GM23338 (cell line): Measurements from ENCODE around the gene CAMTA1. TPM values are rescaled to one million over a fixed set of nuclear protein-coding genes. Genes with fewer than 3 reads are reported as not detected.
"Not testable (repeated sequence)": the region's sequence is repeated elsewhere in the genome, so short reads cannot be mapped to it uniquely, and the experiment has no call there.

Experiments used
- ATAC-seq: fragments of 200-7000 bp; cut with Tn5 transposase; 3 replicates; pipeline ENCODE4 v1.9.1; 2020
- DNase-seq: peaks from one replicate; pipeline ENCODE4 v3.0.0-alpha.2; 2015; ENCODE audit warnings: low spot score
- H2AFZ ChIP-seq: fragments of 200-600 bp; sonication (generic); 2 replicates; pipeline ENCODE4 v1.8.0; 2016; ENCODE audit warnings: antibody characterized with exemption, mild to moderate bottlenecking, moderate library complexity
- H3F3A ChIP-seq: fragments of 200-600 bp; sonication (generic); replicated peaks from 2 replicates; pipeline ENCODE4 v1.8.0; 2017; ENCODE audit warnings: antibody characterized with exemption, mixed run types, low read depth
- H3K27ac ChIP-seq: fragments of 200-600 bp; sonication (generic); 2 replicates; pipeline ENCODE4 v1.6.1; 2016; ENCODE audit warnings: low read depth
- H3K27me3 ChIP-seq: fragments of 200-600 bp; sonication (generic); 2 replicates; pipeline ENCODE4 v1.8.0; 2016; ENCODE audit warnings: mild to moderate bottlenecking, mixed run types, moderate library complexity; ENCODE audit not compliant: insufficient read depth
- H3K36me3 ChIP-seq: fragments of 200-600 bp; sonication (generic); 2 replicates; pipeline ENCODE4 v1.8.0; 2016; ENCODE audit warnings: mild to moderate bottlenecking; ENCODE audit not compliant: insufficient read depth
- H3K4me1 ChIP-seq: fragments of 200-600 bp; sonication (generic); 2 replicates; pipeline ENCODE4 v1.8.0; 2016; ENCODE audit warnings: mild to moderate bottlenecking, moderate library complexity; ENCODE audit not compliant: insufficient read depth
- H3K4me2 ChIP-seq: fragments of 200-600 bp; sonication (generic); 2 replicates; pipeline ENCODE4 v1.7.1; 2017; ENCODE audit warnings: mixed run types
- H3K4me3 ChIP-seq: fragments of 200-600 bp; sonication (generic); 2 replicates; pipeline ENCODE4 v1.6.1; 2016; ENCODE audit warnings: mixed run types
- H3K79me2 ChIP-seq: fragments of 200-600 bp; sonication (generic); replicated peaks from 2 replicates; pipeline ENCODE4 v1.8.0; 2017; ENCODE audit warnings: mild to moderate bottlenecking; ENCODE audit not compliant: insufficient read depth
- H3K9me2 ChIP-seq: fragments of 200-600 bp; sonication (generic); 2 replicates; pipeline ENCODE4 v1.8.0; 2017; ENCODE audit not compliant: insufficient read depth
- H4K20me1 ChIP-seq: fragments of 200-600 bp; sonication (generic); replicated peaks from 2 replicates; pipeline ENCODE4 v1.8.0; 2017; ENCODE audit warnings: mild to moderate bottlenecking; ENCODE audit not compliant: insufficient read depth
- H3K27ac Mint-ChIP-seq: 2 replicates; pipeline ENCODE4 v1.8.0; 2020; ENCODE audit warnings: inconsistent platforms, mild to moderate bottlenecking, moderate library complexity, mixed read lengths
- H3K27me3 Mint-ChIP-seq: 3 replicates; pipeline ENCODE4 v1.8.0; 2022; ENCODE audit warnings: low read depth, mild to moderate bottlenecking, moderate library complexity, mixed read lengths, inconsistent platforms; ENCODE audit not compliant: insufficient read depth, poor library complexity
- H3K36me3 Mint-ChIP-seq: 3 replicates; pipeline ENCODE4 v1.8.0; 2021; ENCODE audit warnings: low read depth, mild to moderate bottlenecking, inconsistent platforms, moderate library complexity, mixed read lengths
- H3K4me1 Mint-ChIP-seq: 3 replicates; pipeline ENCODE4 v1.8.0; 2020; ENCODE audit warnings: mild to moderate bottlenecking, inconsistent platforms, mixed read lengths
- H3K4me3 Mint-ChIP-seq: 3 replicates; pipeline ENCODE4 v1.8.0; 2021; ENCODE audit warnings: moderate library complexity, mild to moderate bottlenecking, inconsistent platforms, mixed read lengths
- H3K9me3 Mint-ChIP-seq: 3 replicates; pipeline ENCODE4 v1.8.0; 2020; ENCODE audit warnings: moderate library complexity, mild to moderate bottlenecking, inconsistent platforms, mixed read lengths
- CREB1 ChIP-seq: fragments of 250-450 bp; sonication (Bioruptor Pico); IDR thresholded peaks from 2 replicates; pipeline ENCODE4 v1.5.0; 2020; ENCODE audit warnings: low read depth, mild to moderate bottlenecking, moderate library complexity
- CTCF ChIP-seq, 2 experiments: fragments of 200-600 bp in 1 of 2; sonication (generic) in 1 of 2; conservative IDR thresholded peaks; 2 replicates each; pipeline versions ENCODE4 v1.5.1 to v1.6.1; 2016 to 2017; ENCODE audit warnings: antibody characterized with exemption in 2 of 2, low read depth in 2 of 2, mild to moderate bottlenecking in 2 of 2, moderate library complexity in 1 of 2
- POLR2AphosphoS5 ChIP-seq: IDR thresholded peaks from 2 replicates; pipeline ENCODE4 v1.6.1; 2016; ENCODE audit warnings: antibody characterized with exemption, low read depth
- STAT1 ChIP-seq: IDR thresholded peaks from one replicate; pipeline ENCODE4 v1.6.1; 2016; ENCODE audit warnings: antibody characterized with exemption; ENCODE audit not compliant: unreplicated experiment
- polyA plus RNA-seq: library from polyadenylated mRNA; unstranded; fragments of >200 nt; fragmentation: Nextera tagmentation; extraction: Ambion mirVana; gene quantifications from 2 replicates; pipeline ENCODE4 v1.2.1, GENCODE V29; 2016
- total RNA-seq: library from RNA; depleted of rRNA; stranded (reverse); fragments of >200 nt; shearing (Covaris generic); gene quantifications from 2 replicates; pipeline ENCODE4 v1.2.3, GENCODE V29; 2014

The CAMTA1 gene
- total and polyA plus RNA-seq, 2 experiments from 2014 or later, result 115 to 519 TPM

DNA sequence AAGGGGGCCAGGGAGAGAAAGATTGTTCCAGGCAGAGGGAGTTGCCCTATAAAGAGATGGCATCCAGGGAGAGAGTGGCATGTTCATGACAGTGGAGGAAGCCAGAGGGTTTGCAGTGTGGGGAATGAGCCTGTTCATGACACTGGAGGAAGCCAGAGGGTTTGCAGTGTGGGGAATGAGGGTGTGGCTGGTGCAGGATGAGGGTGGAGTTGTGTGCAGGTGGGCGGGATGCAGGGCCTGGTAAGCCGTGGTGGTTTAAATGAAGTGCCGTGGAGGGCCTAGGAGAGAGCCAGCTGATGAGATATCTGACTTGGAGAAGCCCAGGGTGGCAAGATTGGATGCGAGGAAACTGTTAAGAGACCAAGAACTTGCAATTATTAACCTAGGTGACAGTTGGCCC is 131.8 kb downstream of the CAMTA1 start:
- Mint-ChIP-seq H3K9me3 (peaks cover 34% of the 10 kb centered on the region), H3K4me3 (no peak overlapping the region), H3K27ac (no peak overlapping the region), H3K36me3 (peaks cover 24% of the 10 kb centered on the region), H3K4me1 (peaks cover 13% of the 10 kb centered on the region), H3K27me3 (peaks cover 1% of the 10 kb centered on the region)
- Histone ChIP-seq H3K4me2 (no peak overlapping the region), H3K4me1 (peaks cover 6% of the 10 kb centered on the region; the same call in 1 of the 2 replicates), H3K27ac (no peak overlapping the region), H2AFZ (no peak overlapping the region), H4K20me1 (no peaks in the 10 kb centered on the region), H3K36me3 (no peaks in the 10 kb centered on the region), H3K4me3 (no peak overlapping the region), H3K27me3 (no peaks in the 10 kb centered on the region), H3K9me2 (no peaks in the 10 kb centered on the region), H3F3A (no peaks in the 10 kb centered on the region), H3K79me2 (no peaks in the 10 kb centered on the region)
- no peak for TF ChIP-seq CREB1 (CRISPR knock-in tag)
- no peak for ATAC-seq
- no peak for DNase-seq

DNA sequence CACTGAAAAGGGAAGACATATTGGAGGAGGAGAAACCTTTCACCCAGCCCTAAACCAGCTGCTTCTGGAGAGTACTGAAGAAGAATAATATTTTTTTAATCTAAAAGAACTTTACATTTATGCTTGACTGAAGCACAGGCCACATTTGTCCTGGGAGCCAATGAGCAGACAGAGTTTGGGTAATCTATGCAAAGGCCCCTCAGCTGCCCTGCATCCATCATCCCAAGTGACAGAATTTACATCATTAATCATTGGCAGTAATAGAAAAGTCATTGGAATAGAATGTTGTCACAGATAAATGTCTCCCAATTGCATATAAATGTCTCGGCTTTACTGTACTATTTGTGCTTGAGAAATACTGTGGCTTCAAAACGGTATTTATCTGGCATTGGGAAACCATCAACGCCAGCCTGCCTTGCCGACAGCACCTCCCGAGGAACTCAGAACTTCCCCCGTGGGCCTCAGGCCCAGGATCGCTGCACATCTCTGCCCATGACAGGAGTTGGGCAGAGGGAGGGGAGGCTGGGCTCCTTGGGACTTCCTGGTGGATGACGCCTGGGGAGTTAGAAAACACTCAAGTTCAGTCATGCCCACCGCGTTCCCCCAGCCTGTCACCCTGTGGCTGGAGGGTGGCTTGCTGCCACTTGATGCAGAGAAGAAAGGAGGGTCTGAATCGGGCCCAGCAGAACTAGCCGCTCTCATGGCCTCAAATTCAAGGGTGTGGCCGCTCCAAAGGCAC is 133.1 kb downstream of the CAMTA1 start:
- TF ChIP-seq STAT1 (no peak), CREB1 (CRISPR knock-in tag) (no peak), POLR2AphosphoS5 (no peak), CTCF (conservative IDR thresholded peaks at IDR 0.05; ENCODE audit: low read depth in 2 of 2) (no peak)
- ATAC-seq, result no peak
- H3K9me3 Mint-ChIP-seq, result peaks cover 38% of the 10 kb centered on the region
- no peak overlapping the region for H3K4me3 Mint-ChIP-seq
- Histone ChIP-seq H3K27me3 (no peaks in the 10 kb centered on the region), H3K4me2 (no peak overlapping the region), H3K4me3 (no peak overlapping the region), H3K36me3 (no peaks in the 10 kb centered on the region), H2AFZ (no peak overlapping the region), H3K9me2 (no peaks in the 10 kb centered on the region), H3F3A (no peaks in the 10 kb centered on the region), H3K4me1 (no peaks in the 10 kb centered on the region), H3K79me2 (no peaks in the 10 kb centered on the region), H4K20me1 (no peaks in the 10 kb centered on the region), H3K27ac (no peak overlapping the region)
- H3K27ac Mint-ChIP-seq, result no peak overlapping the region
- DNase-seq, result no peak
- H3K27me3 Mint-ChIP-seq, result peaks cover 5% of the 10 kb centered on the region
- H3K4me1 Mint-ChIP-seq, result peaks cover 2% of the 10 kb centered on the region
- peaks cover 27% of the 10 kb centered on the region for H3K36me3 Mint-ChIP-seq

DNA sequence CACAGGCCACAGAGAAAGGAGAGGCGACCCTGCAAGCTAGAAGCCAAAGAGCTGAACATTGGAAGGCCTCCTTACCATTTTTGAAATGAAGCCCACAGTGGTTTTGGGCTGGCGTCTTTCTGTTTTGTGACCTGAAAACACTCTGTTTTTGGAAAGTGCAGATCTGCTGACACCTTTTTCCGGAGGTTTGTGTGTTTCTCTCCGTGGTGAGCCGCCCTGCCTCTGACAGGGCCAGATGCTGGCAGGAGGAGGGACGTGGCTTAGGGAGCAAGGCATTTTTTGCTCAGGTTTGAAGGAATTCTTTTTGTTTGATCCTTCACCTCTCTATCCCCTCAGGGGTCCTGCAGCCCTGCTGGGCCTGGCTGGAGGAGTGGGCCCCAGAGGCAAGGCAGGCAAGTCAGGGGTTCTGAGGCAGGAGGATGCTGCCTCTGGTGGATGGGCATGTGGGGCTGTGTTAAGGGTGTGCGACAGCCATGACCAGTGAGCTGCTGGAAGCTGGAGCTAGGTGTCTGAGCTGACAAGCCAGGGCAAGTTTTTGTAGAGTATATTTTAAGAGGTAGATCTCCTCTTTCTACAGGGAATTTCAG is 133.8 kb downstream of the CAMTA1 start:
- H3K4me3 ChIP-seq, result no peak overlapping the region
- peaks cover 5% of the 10 kb centered on the region for H3K27me3 Mint-ChIP-seq
- peaks cover 34% of the 10 kb centered on the region for H3K9me3 Mint-ChIP-seq
- peaks cover 1% of the 10 kb centered on the region; the same call in 2 of the 3 replicates for H3K4me1 Mint-ChIP-seq
- H3K9me2 ChIP-seq, result no peaks in the 10 kb centered on the region
- H4K20me1 ChIP-seq, result no peaks in the 10 kb centered on the region
- H3K4me1 ChIP-seq, result no peaks in the 10 kb centered on the region
- TF ChIP-seq CTCF (conservative IDR thresholded peaks at IDR 0.05; ENCODE audit: low read depth in 2 of 2) (peak in 1 of 2 experiments; percentile 15; a peak in 2 of 4 replicates), POLR2AphosphoS5 (no peak)
- DNase-seq (no peak), ATAC-seq (peak; percentile 67)
- H3K36me3 ChIP-seq, result no peaks in the 10 kb centered on the region
- H3K4me3 Mint-ChIP-seq, result no peak overlapping the region
- H3K4me2 ChIP-seq, result no peak overlapping the region
- H3K27ac Mint-ChIP-seq, result no peak overlapping the region
- H3F3A ChIP-seq, result no peaks in the 10 kb centered on the region
- no peak overlapping the region for H3K27ac ChIP-seq
- H3K36me3 Mint-ChIP-seq, result peaks cover 27% of the 10 kb centered on the region
- no peak overlapping the region for H2AFZ ChIP-seq
- no peaks in the 10 kb centered on the region for H3K27me3 ChIP-seq
- no peaks in the 10 kb centered on the region for H3K79me2 ChIP-seq

- H3K4me1 Mint-ChIP-seq, H3K79me2 ChIP-seq, H3K27me3 Mint-ChIP-seq: not testable (repeated sequence)
Observed at GRCh38 chr1:6921506-6921905, 136.3 kb downstream of the CAMTA1 start.

More at GRCh38 chr1:6921506-6921905, 136.3 kb downstream of the CAMTA1 start:
- not testable (repeated sequence) for DNase-seq, H3K4me2 ChIP-seq, H3K27me3 ChIP-seq, H4K20me1 ChIP-seq, H3K27ac Mint-ChIP-seq, H3K36me3 ChIP-seq, H3K4me3 Mint-ChIP-seq, H3F3A ChIP-seq, H3K4me3 ChIP-seq, H3K27ac ChIP-seq, H2AFZ ChIP-seq, H3K9me2 ChIP-seq, ATAC-seq, H3K4me1 ChIP-seq
- Mint-ChIP-seq H3K9me3 (peaks cover 34% of the 10 kb centered on the region), H3K36me3 (peaks cover 27% of the 10 kb centered on the region)
